OCI-LY7 (cell line): Measurements from ENCODE around the gene ERI3. TPM values are rescaled to one million over a fixed set of nuclear protein-coding genes. Genes with fewer than 3 reads are reported as not detected.

Experiments used
- BruUV-seq: library from RNA; stranded (reverse); fragments of 400-500 nt; replicated peaks from 2 replicates; lab custom pipeline; 2021; lab: Mats Ljungman, UMichigan
- CTCF ChIA-PET: fragments of 300-600 bp; sonication (Branson Sonifier 250); formaldehyde crosslinking; loops from one replicate; lab custom pipeline; 2022; ENCODE audit warnings: antibody characterized with exemption; ENCODE audit not compliant: unreplicated experiment; lab: Charles Lee
- POLR2A ChIA-PET: fragments of 300-600 bp; sonication (Branson Sonifier 250); formaldehyde crosslinking; loops from one replicate; lab custom pipeline; 2022; ENCODE audit warnings: antibody characterized with exemption; lab: Charles Lee
- DNase-seq: peaks from one replicate; pipeline ENCODE4 v3.0.0-alpha.2; 2015; ENCODE audit warnings: low spot score
- H2AFZ ChIP-seq: fragments of 200-600 bp; sonication (generic), shearing (Covaris generic); 2 replicates; pipeline ENCODE4 v1.6.1; 2014; ENCODE audit warnings: mild to moderate bottlenecking, antibody characterized with exemption, low read length, moderate library complexity
- H3K27ac ChIP-seq: fragments of 200-600 bp; sonication (generic); 2 replicates; pipeline ENCODE4 v1.5.1; 2014; ENCODE audit warnings: mixed run types, low read depth, mild to moderate bottlenecking, moderate library complexity, low read length, inconsistent platforms; ENCODE audit not compliant: poor library complexity, severe bottlenecking
- H3K36me3 ChIP-seq: fragments of 200-600 bp; sonication (generic); 2 replicates; pipeline ENCODE4 v1.6.1; 2014; ENCODE audit warnings: mild to moderate bottlenecking, antibody characterized with exemption, low read length, moderate library complexity, mixed read lengths; ENCODE audit not compliant: insufficient read depth
- H3K4me1 ChIP-seq: fragments of 200-600 bp; sonication (generic); 2 replicates; pipeline ENCODE4 v1.5.1; 2014; ENCODE audit warnings: mild to moderate bottlenecking, low read length; ENCODE audit not compliant: insufficient read depth, poor library complexity, severe bottlenecking
- H3K4me2 ChIP-seq: fragments of 200-600 bp; sonication (generic); 2 replicates; pipeline ENCODE4 v1.6.1; 2014; ENCODE audit warnings: mild to moderate bottlenecking, low read length
- H3K4me3 ChIP-seq: fragments of 200-600 bp; sonication (generic); 2 replicates; pipeline ENCODE4 v1.5.1; 2014; ENCODE audit warnings: mild to moderate bottlenecking, low read depth, low read length; ENCODE audit not compliant: poor library complexity, severe bottlenecking
- H3K79me2 ChIP-seq: fragments of 200-600 bp; sonication (generic); 2 replicates; pipeline ENCODE4 v1.6.1; 2016; ENCODE audit warnings: low read depth, mild to moderate bottlenecking, low read length, moderate library complexity, mixed read lengths; ENCODE audit not compliant: insufficient read depth
- H3K9me2 ChIP-seq: fragments of 200-600 bp; sonication (generic); 2 replicates; pipeline ENCODE4 v1.6.1; 2016; ENCODE audit warnings: mild to moderate bottlenecking, low read length, mixed read lengths; ENCODE audit not compliant: insufficient read depth
- H3K9me3 ChIP-seq: fragments of 200-600 bp; sonication (generic); 2 replicates; pipeline ENCODE4 v1.6.1; 2014; ENCODE audit warnings: mild to moderate bottlenecking, mixed run types, low read length, mixed read lengths
- H4K20me1 ChIP-seq: fragments of 200-600 bp; sonication (generic); 2 replicates; pipeline ENCODE4 v1.6.1; 2014; ENCODE audit warnings: mild to moderate bottlenecking, antibody characterized with exemption, low read length, moderate library complexity, mixed read lengths; ENCODE audit not compliant: insufficient read depth
- CTCF ChIP-seq: fragments of 200-600 bp; sonication (generic); conservative IDR thresholded peaks from 2 replicates; pipeline ENCODE4 v1.5.1; 2014; ENCODE audit warnings: mild to moderate bottlenecking, antibody characterized with exemption, low read length, moderate library complexity, mixed read lengths
- EZH2phosphoT487 ChIP-seq: fragments of 200-600 bp; sonication (generic); IDR thresholded peaks from 2 replicates; pipeline ENCODE4 v1.6.1; 2018; ENCODE audit warnings: low read depth, borderline replicate concordance, mild to moderate bottlenecking, mixed run types, antibody characterized with exemption, low read length, moderate library complexity, mixed read lengths
- intact Hi-C: fragments of 100-400 bp; cut with micrococcal nuclease; formaldehyde crosslinking; loops from one replicate; pipeline ENCODE4 v1.10.0; 2022; ENCODE audit not compliant: unreplicated experiment
- total RNA-seq, 2 experiments: library from RNA; depleted of rRNA in 1 of 2; stranded (reverse); fragments of >200 nt in 1 of 2; shearing (Covaris generic) in 1 of 2; gene quantifications; 2 replicates each; pipeline ENCODE4 v1.2.3, GENCODE V29; 2014 to 2022

Gene ERI3
- total RNA-seq, 2 experiments from 2014 or later = 46.5 to 47.4 TPM

DNA sequence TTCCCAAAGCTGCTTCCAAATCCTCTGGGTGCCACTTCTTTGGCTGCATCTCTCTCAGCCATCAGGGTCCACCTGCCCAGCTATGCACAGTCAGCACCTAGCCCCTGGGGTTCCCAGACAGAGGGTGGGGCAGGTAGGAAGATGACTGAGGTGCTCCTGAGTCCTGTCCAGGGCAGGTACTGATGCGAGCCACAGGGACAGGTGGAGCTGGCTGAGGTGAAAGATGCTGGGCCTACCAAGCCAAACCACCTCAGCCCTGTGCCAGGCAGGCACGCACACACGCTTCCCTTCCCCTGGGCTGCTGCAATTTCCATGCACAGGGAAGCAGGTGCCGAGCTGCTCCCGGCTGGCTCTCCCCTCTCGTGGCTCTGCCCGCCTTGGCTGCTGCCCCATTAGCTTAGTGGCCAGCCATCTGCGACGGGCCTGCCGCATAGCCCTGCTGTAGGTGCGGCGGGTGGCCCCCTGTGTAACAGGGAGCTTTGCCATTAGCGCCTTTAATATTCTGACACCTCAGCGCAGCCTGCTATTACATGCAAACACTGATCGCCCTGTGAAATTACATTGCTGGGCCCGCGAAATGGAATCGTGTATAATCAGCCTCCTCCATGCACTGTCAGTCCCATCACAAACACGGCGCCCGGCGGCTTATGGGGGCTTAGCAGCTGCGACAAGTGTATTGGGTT lies 102.9 kb downstream of the ERI3 start:
- Histone ChIP-seq H2AFZ (no peak overlapping the region), H3K27ac (no peak overlapping the region), H3K4me1 (no peaks in the 10 kb centered on the region), H3K79me2 (no peaks in the 10 kb centered on the region), H3K4me3 (no peak overlapping the region), H3K36me3 (0 out of 2 replicates have a peak, but pooled peaks cover 9% of the 10 kb centered on the region), H3K9me3 (no peaks in the 10 kb centered on the region), H4K20me1 (no peaks in the 10 kb centered on the region), H3K9me2 (no peaks in the 10 kb centered on the region), H3K4me2 (no peak overlapping the region)
- POLR2A ChIA-PET = no interaction called here
- intact Hi-C loops = no loop called here
- no TSS peak for BruUV-seq
- TF ChIP-seq CTCF = no peak
- no peak for TF ChIP-seq EZH2phosphoT487
- CTCF ChIA-PET = no interaction called here
- DNase-seq = no peak

- H3K4me2 ChIP-seq = no peak overlapping the region
- CTCF ChIA-PET = no interaction called here
These were observed 103.6 kb downstream of the ERI3 start for GRCh38 chr1:44251486-44251885.

More at GRCh38 chr1:44251486-44251885, 103.6 kb downstream of the ERI3 start:
- no peaks in the 10 kb centered on the region for H3K79me2 ChIP-seq
- intact Hi-C loops = no loop called here
- DNase-seq = no peak
- BruUV-seq = no TSS peak
- no peak overlapping the region for H3K27ac ChIP-seq
- H3K36me3 ChIP-seq = 0 out of 2 replicates have a peak, but pooled peaks cover 4% of the 10 kb centered on the region
- no peaks in the 10 kb centered on the region for H3K9me3 ChIP-seq
- TF ChIP-seq CTCF = no peak
- TF ChIP-seq EZH2phosphoT487 = no peak
- no peak overlapping the region for H3K4me3 ChIP-seq
- no peak overlapping the region for H2AFZ ChIP-seq
- no peaks in the 10 kb centered on the region for H4K20me1 ChIP-seq
- no peaks in the 10 kb centered on the region for H3K9me2 ChIP-seq
- POLR2A ChIA-PET = no interaction called here
- H3K4me1 ChIP-seq = no peaks in the 10 kb centered on the region
